ENCODE measurements around the gene NLRP4. TPM values are rescaled to one million over a fixed set of nuclear protein-coding genes. Genes with fewer than 3 reads are reported as not detected.

Gene NLRP4
- total and polyA plus RNA-seq, 10 of the 15 experiments (the other 5 are each of a cell fraction or from before 2014, with no cell fraction given), result 0.07 to 9.6 (median 0.29) TPM; not detected in 6

- CTCF ChIA-PET, result interaction anchor here (1.6 kb wide), 1 partner anchor 9 kb away, joined by 3 read pairs; no protein-coding TSS in a partner anchor
- H3K4me2 ChIP-seq (ENCODE audit: control insufficient read depth, insufficient read depth), result no peak overlapping the region
- intact Hi-C loops (cut with micrococcal nuclease; ENCODE audit: unreplicated experiment) (no loop called here), in situ Hi-C loops (cut with MboI) (no loop called here)
- RAD21 ChIA-PET (ENCODE audit: unreplicated experiment), result no interaction called here
- no peaks in the 10 kb centered on the region for H3K79me2 ChIP-seq (ENCODE audit: control insufficient read depth, insufficient read depth, low read length)
- H3K36me3 ChIP-seq (ENCODE audit: control insufficient read depth in 2 of 2, insufficient read depth in 2 of 2, low read length in 1 of 2), result no peaks in the 10 kb centered on the region
- peak overlapping the region; percentile 27; the same call in 1 of the 2 replicates for H3K27ac ChIP-seq (ENCODE audit: control insufficient read depth, insufficient read depth)
- no peaks in the 10 kb centered on the region for H3K27me3 ChIP-seq (replicated peaks in 1 of 2; ENCODE audit: control insufficient read depth in 2 of 2, insufficient read depth in 2 of 2, low read length in 1 of 2)
- no peaks in the 10 kb centered on the region for H4K20me1 ChIP-seq (ENCODE audit: control insufficient read depth, insufficient read depth)
- H3K9ac ChIP-seq (ENCODE audit: control insufficient read depth, insufficient read depth, low read length), result no peak overlapping the region
- ATAC-seq, result no peak
- SMC1A ChIA-PET (ENCODE audit: uncharacterized antibody, unreplicated experiment), result no interaction called here
- peak; percentile 70 for DNase-seq (ENCODE audit: low read depth, low spot score)
- TF ChIP-seq POU2F2 (IDR thresholded peaks at IDR 0.05; ENCODE audit: borderline replicate concordance, low read depth, low read length), result 0 out of 3 replicates have a peak, but pooled peaks have one; percentile 17
- TF ChIP-seq SPI1 (IDR thresholded peaks at IDR 0.05; ENCODE audit: borderline replicate concordance, insufficient read depth, low read depth, low read length), result peak; percentile 9; the same call in 1 of the 2 replicates
- no peak for TF ChIP-seq USF1 (IDR thresholded peaks at IDR 0.05; ENCODE audit: borderline replicate concordance, extremely low read length, insufficient read depth, low read depth, low read length)
- no peak overlapping the region; the same call in 1 of the 2 replicates for H2AFZ ChIP-seq (ENCODE audit: control insufficient read depth, low read depth, low read length)
- POLR2A ChIA-PET, result interaction anchor here (0.6 kb wide), 1 partner anchor 56 kb away, joined by 3 read pairs; no protein-coding TSS in a partner anchor
- FAIRE-seq, result no peak
- peaks cover 6% of the 10 kb centered on the region; the same call in 2 of the 3 replicates for H3K9me3 ChIP-seq (replicated peaks; ENCODE audit: control insufficient read depth, insufficient read depth, low read length)
- WGBS (ENCODE audit: insufficient coverage, insufficient replicate concordance, low lambda C conversion rate, missing lambda C conversion rate), result 0% methylated on average over 4 of the region's 4 CpGs
- H3K4me1 ChIP-seq (ENCODE audit: control insufficient read depth, insufficient read depth, low read length), result peaks cover 17% of the 10 kb centered on the region
- no TSS peak for BruUV-seq (replicated peaks)
- no peak overlapping the region for H3K4me3 ChIP-seq
Measured at GRCh38 chr19:55857149-55857548, 20.8 kb downstream of the NLRP4 start.

DNA sequence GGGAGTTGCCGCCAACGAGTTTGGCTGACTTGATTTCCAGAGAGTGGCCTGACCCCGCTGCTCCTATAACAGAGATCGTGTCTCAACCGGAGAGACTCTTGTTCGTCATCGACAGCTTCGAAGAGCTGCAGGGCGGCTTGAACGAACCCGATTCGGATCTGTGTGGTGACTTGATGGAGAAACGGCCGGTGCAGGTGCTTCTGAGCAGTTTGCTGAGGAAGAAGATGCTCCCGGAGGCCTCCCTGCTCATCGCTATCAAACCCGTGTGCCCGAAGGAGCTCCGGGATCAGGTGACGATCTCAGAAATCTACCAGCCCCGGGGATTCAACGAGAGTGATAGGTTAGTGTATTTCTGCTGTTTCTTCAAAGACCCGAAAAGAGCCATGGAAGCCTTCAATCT, 21.6 kb downstream of the NLRP4 start:
- no peaks in the 10 kb centered on the region for H4K20me1 ChIP-seq (ENCODE audit: control insufficient read depth, insufficient read depth)
- intact Hi-C loops (cut with micrococcal nuclease; ENCODE audit: unreplicated experiment) (no loop called here), in situ Hi-C loops (cut with MboI) (no loop called here)
- no TSS peak for BruUV-seq (replicated peaks)
- H2AFZ ChIP-seq (ENCODE audit: control insufficient read depth, low read depth, low read length), result no peak overlapping the region
- H3K27ac ChIP-seq (ENCODE audit: control insufficient read depth, insufficient read depth), result peak overlapping the region; percentile 27; the same call in 1 of the 2 replicates
- ChIA-PET RAD21 (ENCODE audit: unreplicated experiment) (no interaction called here), POLR2A (no interaction called here), SMC1A (ENCODE audit: uncharacterized antibody, unreplicated experiment) (interaction anchor here (0.5 kb wide), 1 partner anchor 135 kb away, joined by 3 read pairs; no protein-coding TSS in a partner anchor), CTCF (interaction anchor here (1.6 kb wide), 1 partner anchor 8 kb away, joined by 3 read pairs; no protein-coding TSS in a partner anchor)
- 86% methylated on average over 23 of the region's 23 CpGs for WGBS (ENCODE audit: insufficient coverage, insufficient replicate concordance, low lambda C conversion rate, missing lambda C conversion rate)
- H3K9ac ChIP-seq (ENCODE audit: control insufficient read depth, insufficient read depth, low read length), result no peak overlapping the region
- H3K4me2 ChIP-seq (ENCODE audit: control insufficient read depth, insufficient read depth), result peak overlapping the region; percentile 62; the same call in 1 of the 2 replicates
- H3K9me3 ChIP-seq (replicated peaks; ENCODE audit: control insufficient read depth, insufficient read depth, low read length), result peaks cover 6% of the 10 kb centered on the region; the same call in 2 of the 3 replicates
- DNase-seq (ENCODE audit: low read depth, low spot score) (no peak), ATAC-seq (no peak), FAIRE-seq (no peak)
- no peaks in the 10 kb centered on the region for H3K27me3 ChIP-seq (replicated peaks in 1 of 2; ENCODE audit: control insufficient read depth in 2 of 2, insufficient read depth in 2 of 2, low read length in 1 of 2)
- H3K36me3 ChIP-seq (ENCODE audit: control insufficient read depth in 2 of 2, insufficient read depth in 2 of 2, low read length in 1 of 2), result no peaks in the 10 kb centered on the region
- no peak overlapping the region for H3K4me3 ChIP-seq
- no peaks in the 10 kb centered on the region for H3K79me2 ChIP-seq (ENCODE audit: control insufficient read depth, insufficient read depth, low read length)
- H3K4me1 ChIP-seq (ENCODE audit: control insufficient read depth, insufficient read depth, low read length), result peaks cover 17% of the 10 kb centered on the region
- no peak for TF ChIP-seq POU2F2 (IDR thresholded peaks at IDR 0.05; ENCODE audit: borderline replicate concordance, low read depth, low read length)
- TF ChIP-seq NRF1 (conservative IDR thresholded peaks at IDR 0.05; ENCODE audit: low read depth, low read length), result no peak
- TF ChIP-seq EED (IDR thresholded peaks at IDR 0.05; ENCODE audit: low read depth), result no peak
- TF ChIP-seq MEF2B (IDR thresholded peaks at IDR 0.05; ENCODE audit: partially characterized antibody, poor library complexity, severe bottlenecking), result no peak
- no peak for TF ChIP-seq RBBP5 (conservative IDR thresholded peaks at IDR 0.05)
- TF ChIP-seq, protein P1, sequence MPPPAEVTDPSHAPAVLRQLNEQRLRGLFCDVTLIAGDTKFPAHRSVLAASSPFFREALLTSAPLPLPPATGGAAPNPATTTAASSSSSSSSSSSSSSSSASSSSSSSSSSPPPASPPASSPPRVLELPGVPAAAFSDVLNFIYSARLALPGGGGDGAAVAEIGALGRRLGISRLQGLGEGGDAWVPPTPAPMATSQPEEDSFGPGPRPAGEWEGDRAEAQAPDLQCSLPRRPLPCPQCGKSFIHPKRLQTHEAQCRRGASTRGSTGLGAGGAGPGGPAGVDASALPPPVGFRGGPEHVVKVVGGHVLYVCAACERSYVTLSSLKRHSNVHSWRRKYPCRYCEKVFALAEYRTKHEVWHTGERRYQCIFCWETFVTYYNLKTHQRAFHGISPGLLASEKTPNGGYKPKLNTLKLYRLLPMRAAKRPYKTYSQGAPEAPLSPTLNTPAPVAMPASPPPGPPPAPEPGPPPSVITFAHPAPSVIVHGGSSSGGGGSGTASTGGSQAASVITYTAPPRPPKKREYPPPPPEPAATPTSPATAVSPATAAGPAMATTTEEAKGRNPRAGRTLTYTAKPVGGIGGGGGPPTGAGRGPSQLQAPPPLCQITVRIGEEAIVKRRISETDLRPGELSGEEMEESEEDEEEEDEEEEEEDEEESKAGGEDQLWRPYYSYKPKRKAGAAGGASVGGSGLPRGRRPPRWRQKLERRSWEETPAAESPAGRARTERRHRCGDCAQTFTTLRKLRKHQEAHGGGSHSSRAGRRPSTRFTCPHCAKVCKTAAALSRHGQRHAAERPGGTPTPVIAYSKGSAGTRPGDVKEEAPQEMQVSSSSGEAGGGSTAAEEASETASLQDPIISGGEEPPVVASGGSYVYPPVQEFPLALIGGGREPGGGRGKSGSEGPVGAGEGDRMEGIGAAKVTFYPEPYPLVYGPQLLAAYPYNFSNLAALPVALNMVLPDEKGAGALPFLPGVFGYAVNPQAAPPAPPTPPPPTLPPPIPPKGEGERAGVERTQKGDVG (CRISPR knock-in tag; IDR thresholded peaks at IDR 0.05), result no peak
- no peak for TF ChIP-seq ESRRA (IDR thresholded peaks at IDR 0.05; ENCODE audit: low read length)
- no peak for TF ChIP-seq RB1 (IDR thresholded peaks at IDR 0.05; ENCODE audit: borderline replicate concordance)
- no peak for TF ChIP-seq ZNF207 (IDR thresholded peaks at IDR 0.05; ENCODE audit: borderline replicate concordance)
- no peak for TF ChIP-seq BRCA1 (IDR thresholded peaks at IDR 0.05; ENCODE audit: low read depth, low read length)
- TF ChIP-seq SMARCA5 (IDR thresholded peaks at IDR 0.05), result no peak
- no peak for TF ChIP-seq MEF2A (IDR thresholded peaks at IDR 0.05; ENCODE audit: insufficient read depth, low read depth, low read length)

All from GM12878 (cell line).